Breast epithelium (tissue), 3 donors: ENCODE data around the gene CYP2W1.

Experiments used
- CTCF ChIP-seq, 3 donors: fragments of 450-650 bp; IDR thresholded peaks; one replicate each; pipeline ENCODE4 v1.5.1; 2016 to 2017; ENCODE audit warnings: antibody characterized with exemption in 3 of 3, mild to moderate bottlenecking in 3 of 3, moderate library complexity in 3 of 3
- POLR2A ChIP-seq: fragments of 450-650 bp; IDR thresholded peaks from one replicate; pipeline ENCODE4 v1.6.1; 2016; ENCODE audit warnings: antibody characterized with exemption, mild to moderate bottlenecking, moderate library complexity

GRCh38 chr7:957418-958220 is 25.4 kb upstream of the CYP2W1 start:
- TF ChIP-seq CTCF (IDR thresholded peaks at IDR 0.05): no peak
- no peak for TF ChIP-seq POLR2A
